WTC11 (cell line): ENCODE results near the gene ITLN1. TPM values are rescaled to one million over a fixed set of nuclear protein-coding genes. Genes with fewer than 3 reads are reported as not detected.
A peak's percentile ranks its signal among the peaks of the same experiment; 100 is the strongest.
"Not testable (repeated sequence)": the region's sequence is repeated elsewhere in the genome, so short reads cannot be mapped to it uniquely, and the experiment has no call there.

Source experiments
- ATAC-seq: fragments of 200-7000 bp; cut with Tn5 transposase; 2 replicates; pipeline ENCODE4 v1.10.0; 2021; ENCODE audit warnings: mild to moderate bottlenecking, moderate library complexity
- CTCF ChIA-PET: fragments of 300-600 bp; sonication (Branson Sonifier 250); formaldehyde crosslinking; loops from one replicate; lab custom pipeline; 2021; ENCODE audit warnings: antibody characterized with exemption; lab: Charles Lee
- POLR2A ChIA-PET: fragments of 350-600 bp; sonication (Branson Sonifier 250); formaldehyde crosslinking; loops from one replicate; lab custom pipeline; 2021; ENCODE audit warnings: antibody characterized with exemption; lab: Charles Lee
- DNase-seq: peaks from one replicate; pipeline ENCODE4 v3.0.0; 2021; ENCODE audit warnings: low spot score
- H3K27ac Mint-ChIP-seq: 2 replicates; pipeline ENCODE4 v1.8.0; 2021; ENCODE audit warnings: mixed read lengths
- H3K27me3 Mint-ChIP-seq: 2 replicates; pipeline ENCODE4 v1.8.0; 2021; ENCODE audit warnings: low read depth, mild to moderate bottlenecking, moderate library complexity, mixed read lengths
- H3K36me3 Mint-ChIP-seq: 2 replicates; pipeline ENCODE4 v1.8.0; 2021; ENCODE audit warnings: mixed read lengths
- H3K4me1 Mint-ChIP-seq: 2 replicates; pipeline ENCODE4 v1.8.0; 2022; ENCODE audit warnings: mixed read lengths
- H3K4me3 Mint-ChIP-seq: 2 replicates; pipeline ENCODE4 v1.8.0; 2021; ENCODE audit warnings: mild to moderate bottlenecking, moderate library complexity, mixed read lengths
- H3K9me3 Mint-ChIP-seq: 2 replicates; pipeline ENCODE4 v1.8.0; 2021; ENCODE audit warnings: mixed read lengths
- CREB1 ChIP-seq: sonication (generic); formaldehyde crosslinking; IDR thresholded peaks from 2 replicates; pipeline ENCODE4 v1.8.0; 2023; ENCODE audit warnings: mild to moderate bottlenecking, missing genetic modification reagents
- CREM ChIP-seq: sonication (generic); formaldehyde crosslinking; IDR thresholded peaks from 2 replicates; pipeline ENCODE4 v1.8.1; 2022; ENCODE audit warnings: mild to moderate bottlenecking, missing genetic modification reagents, moderate library complexity
- ELF4 ChIP-seq: sonication (generic); formaldehyde crosslinking; IDR thresholded peaks from 2 replicates; pipeline ENCODE4 v1.8.1; 2022; ENCODE audit warnings: low read depth, mild to moderate bottlenecking, moderate library complexity, missing genetic modification reagents
- JUN ChIP-seq: sonication (generic); formaldehyde crosslinking; IDR thresholded peaks from 2 replicates; pipeline ENCODE4 v1.8.0; 2023; ENCODE audit warnings: mild to moderate bottlenecking, missing genetic modification reagents
- MLX ChIP-seq: sonication (generic); formaldehyde crosslinking; IDR thresholded peaks from 2 replicates; pipeline ENCODE4 v1.8.1; 2023; ENCODE audit warnings: mild to moderate bottlenecking, missing genetic modification reagents, moderate library complexity
- NR2C2 ChIP-seq: sonication (generic); formaldehyde crosslinking; IDR thresholded peaks from 2 replicates; pipeline ENCODE4 v1.8.0; 2022; ENCODE audit warnings: mild to moderate bottlenecking, missing genetic modification reagents
- OVOL2 ChIP-seq: fragments of 250-450 bp; sonication (Bioruptor Pico); IDR thresholded peaks from 2 replicates; pipeline ENCODE4 v1.9.0; 2021; ENCODE audit warnings: mild to moderate bottlenecking, borderline replicate concordance
- SMAD3 ChIP-seq: sonication (generic); formaldehyde crosslinking; IDR thresholded peaks from 2 replicates; pipeline ENCODE4 v1.8.0; 2022; ENCODE audit warnings: missing genetic modification reagents, mild to moderate bottlenecking, borderline replicate concordance
- TCF7 ChIP-seq: sonication (generic); formaldehyde crosslinking; IDR thresholded peaks from 2 replicates; pipeline ENCODE4 v1.8.0; 2022; ENCODE audit warnings: mild to moderate bottlenecking, low read depth, missing genetic modification reagents, moderate library complexity
- TEAD4 ChIP-seq: sonication (generic); formaldehyde crosslinking; IDR thresholded peaks from 2 replicates; pipeline ENCODE4 v1.8.0; 2022; ENCODE audit warnings: mild to moderate bottlenecking, missing genetic modification reagents
- ZNF138 ChIP-seq: sonication (generic); formaldehyde crosslinking; conservative IDR thresholded peaks from 2 replicates; pipeline ENCODE4 v1.8.1; 2022; ENCODE audit warnings: mild to moderate bottlenecking, moderate library complexity, missing genetic modification reagents
- ZNF396 ChIP-seq: fragments of 250-450 bp; sonication (Bioruptor Pico); IDR thresholded peaks from 2 replicates; pipeline ENCODE4 v1.8.0; 2021; ENCODE audit warnings: mild to moderate bottlenecking, moderate library complexity, borderline replicate concordance
- total RNA-seq: library from RNA; stranded (reverse); gene quantifications from 3 replicates; pipeline ENCODE4 v1.2.3, GENCODE V29; 2021
- TF ChIP-seq, protein P1 (sequence below): sonication (generic); formaldehyde crosslinking; IDR thresholded peaks from 2 replicates; pipeline ENCODE4 v1.8.0; 2023; ENCODE audit warnings: missing genetic modification reagents
- TF ChIP-seq, protein P2 (sequence below): sonication (generic); formaldehyde crosslinking; IDR thresholded peaks from 2 replicates; pipeline ENCODE4 v1.8.0; 2022; ENCODE audit warnings: mild to moderate bottlenecking, missing genetic modification reagents
- TF ChIP-seq, protein P3 (sequence below): sonication (generic); formaldehyde crosslinking; IDR thresholded peaks from 2 replicates; pipeline ENCODE4 v1.8.1; 2022; ENCODE audit warnings: mild to moderate bottlenecking, missing genetic modification reagents, moderate library complexity, borderline replicate concordance

Gene ITLN1
- total RNA-seq, 1 experiment from 2014 or later: not detected

- POLR2A ChIA-PET, H3K4me1 Mint-ChIP-seq, H3K4me3 Mint-ChIP-seq, CTCF ChIA-PET, H3K27ac Mint-ChIP-seq, ATAC-seq, DNase-seq, H3K36me3 Mint-ChIP-seq: not testable (repeated sequence)
- Mint-ChIP-seq H3K9me3 (peaks cover 31% of the 10 kb centered on the region), H3K27me3 (peaks cover 20% of the 10 kb centered on the region)
Measured at GRCh38 chr1:160894368-160895135, 9.6 kb upstream of the ITLN1 start.

DNA sequence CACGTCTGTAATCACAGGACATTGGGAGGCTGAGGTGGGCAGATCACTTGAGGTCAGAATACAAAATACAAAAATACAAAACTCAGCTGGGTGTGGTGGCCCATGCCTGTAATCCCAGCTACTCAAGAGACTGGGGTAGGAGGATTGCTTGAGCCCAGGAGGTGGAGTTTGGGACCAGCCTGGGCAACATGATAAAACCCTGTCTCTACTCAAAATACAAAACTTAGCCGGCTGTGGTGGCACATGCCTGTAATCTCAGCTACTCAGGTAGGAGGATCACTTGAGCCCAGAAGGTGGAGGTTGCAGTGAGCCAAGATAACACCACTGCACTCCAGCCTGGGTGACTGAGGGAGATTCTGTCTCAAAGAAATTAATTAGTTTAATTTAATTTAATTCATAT, 6.5 kb upstream of the ITLN1 start:
- Mint-ChIP-seq H3K27ac (no peak overlapping the region), H3K27me3 (peaks cover 5% of the 10 kb centered on the region; the same call in 1 of the 2 replicates)
- no peak for DNase-seq
- CTCF ChIA-PET: interaction anchor here (1.5 kb wide), 1 partner anchor 114 kb away, joined by 4 read pairs; no protein-coding TSS in a partner anchor
- no peak for TF ChIP-seq OVOL2
- TF ChIP-seq ELF4 (CRISPR knock-in tag): no peak
- no peak for TF ChIP-seq CREB1
- no peak for TF ChIP-seq NR2C2 (CRISPR knock-in tag)
- no peak for TF ChIP-seq ZNF138
- no peak for TF ChIP-seq CREM (CRISPR knock-in tag)
- TF ChIP-seq MLX: no peak
- no peak for TF ChIP-seq TCF7 (CRISPR knock-in tag)
- TF ChIP-seq TEAD4 (CRISPR knock-in tag): no peak
- TF ChIP-seq, protein P1, sequence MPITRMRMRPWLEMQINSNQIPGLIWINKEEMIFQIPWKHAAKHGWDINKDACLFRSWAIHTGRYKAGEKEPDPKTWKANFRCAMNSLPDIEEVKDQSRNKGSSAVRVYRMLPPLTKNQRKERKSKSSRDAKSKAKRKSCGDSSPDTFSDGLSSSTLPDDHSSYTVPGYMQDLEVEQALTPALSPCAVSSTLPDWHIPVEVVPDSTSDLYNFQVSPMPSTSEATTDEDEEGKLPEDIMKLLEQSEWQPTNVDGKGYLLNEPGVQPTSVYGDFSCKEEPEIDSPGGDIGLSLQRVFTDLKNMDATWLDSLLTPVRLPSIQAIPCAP (CRISPR knock-in tag): no peak
- TF ChIP-seq SMAD3: no peak
- TF ChIP-seq, all 79 proteins: peak for 0
- Mint-ChIP-seq H3K4me3 (no peak overlapping the region), H3K4me1 (no peaks in the 10 kb centered on the region), H3K9me3 (peaks cover 31% of the 10 kb centered on the region), H3K36me3 (peaks cover 2% of the 10 kb centered on the region; the same call in 1 of the 2 replicates)
- ATAC-seq: no peak
- POLR2A ChIA-PET: no interaction called here

GRCh38 chr1:160888926-160889325, 3.9 kb upstream of the ITLN1 start:
- Mint-ChIP-seq H3K4me3 (no peak overlapping the region), H3K4me1 (0 out of 2 replicates have a peak, but pooled peaks cover 2% of the 10 kb centered on the region), H3K27ac (peak overlapping the region; percentile 59; the same call in 1 of the 2 replicates)
- no peak for ATAC-seq
- no peak for TF ChIP-seq JUN (CRISPR knock-in tag)
- TF ChIP-seq, protein P2, sequence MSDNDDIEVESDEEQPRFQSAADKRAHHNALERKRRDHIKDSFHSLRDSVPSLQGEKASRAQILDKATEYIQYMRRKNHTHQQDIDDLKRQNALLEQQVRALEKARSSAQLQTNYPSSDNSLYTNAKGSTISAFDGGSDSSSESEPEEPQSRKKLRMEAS: no peak
- TF ChIP-seq, all 79 proteins: peak for 0
- no peak for DNase-seq
- ChIA-PET CTCF (interaction anchor here (0.7 kb wide), 1 partner anchor 16 kb away, joined by 3 read pairs; no protein-coding TSS in a partner anchor), POLR2A (interaction anchor here (0.7 kb wide), 1 partner anchor 604 kb away, joined by 3 read pairs; no protein-coding TSS in a partner anchor)
- Mint-ChIP-seq H3K36me3 (no peaks in the 10 kb centered on the region; the same call in 1 of the 2 replicates), H3K27me3 (no peaks in the 10 kb centered on the region; the same call in 1 of the 2 replicates), H3K9me3 (peaks cover 17% of the 10 kb centered on the region)

- POLR2A ChIA-PET: no interaction called here
- Mint-ChIP-seq H3K27me3 (no peaks in the 10 kb centered on the region; the same call in 1 of the 2 replicates), H3K4me3 (no peak overlapping the region), H3K27ac (no peak overlapping the region), H3K36me3 (no peaks in the 10 kb centered on the region), H3K9me3 (peaks cover 3% of the 10 kb centered on the region), H3K4me1 (0 out of 2 replicates have a peak, but pooled peaks cover 2% of the 10 kb centered on the region)
- TF ChIP-seq, protein P3, sequence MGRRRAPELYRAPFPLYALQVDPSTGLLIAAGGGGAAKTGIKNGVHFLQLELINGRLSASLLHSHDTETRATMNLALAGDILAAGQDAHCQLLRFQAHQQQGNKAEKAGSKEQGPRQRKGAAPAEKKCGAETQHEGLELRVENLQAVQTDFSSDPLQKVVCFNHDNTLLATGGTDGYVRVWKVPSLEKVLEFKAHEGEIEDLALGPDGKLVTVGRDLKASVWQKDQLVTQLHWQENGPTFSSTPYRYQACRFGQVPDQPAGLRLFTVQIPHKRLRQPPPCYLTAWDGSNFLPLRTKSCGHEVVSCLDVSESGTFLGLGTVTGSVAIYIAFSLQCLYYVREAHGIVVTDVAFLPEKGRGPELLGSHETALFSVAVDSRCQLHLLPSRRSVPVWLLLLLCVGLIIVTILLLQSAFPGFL (CRISPR knock-in tag): no peak
- TF ChIP-seq CREB1 (no peak), ELF4 (CRISPR knock-in tag) (no peak), ZNF396 (no peak), CREM (CRISPR knock-in tag) (no peak)
- DNase-seq (no peak), ATAC-seq (no peak)
- CTCF ChIA-PET: no interaction called here
Measured at GRCh38 chr1:160887071-160887470, 2.1 kb upstream of the ITLN1 start.
